Keratinocyte (primary cell): ENCODE results near the gene GRM4. TPM values are rescaled to one million over a fixed set of nuclear protein-coding genes. Genes with fewer than 3 reads are reported as not detected.

Source experiments
- DNase-seq: peaks from one replicate; pipeline ENCODE4 v3.0.0-alpha.2; 2011; ENCODE audit warnings: low read depth, missing footprints, low spot score
- FAIRE-seq: peaks from 2 replicates; lab custom pipeline; 2011; peaks lifted over from hg19 to GRCh38; lab: Jason Lieb, UNC
- H2AFZ ChIP-seq: 2 replicates; pipeline ENCODE4 v1.6.0; 2012; ENCODE audit warnings: low read length, control low read depth, inconsistent platforms; ENCODE audit not compliant: control insufficient read depth
- H3K27ac ChIP-seq: 2 replicates; pipeline ENCODE4 v1.5.1; 2011; ENCODE audit warnings: low read length; ENCODE audit not compliant: control insufficient read depth, insufficient read depth
- H3K27me3 ChIP-seq: 3 replicates; pipeline ENCODE4 v1.6.0; 2011; ENCODE audit warnings: low read length; ENCODE audit not compliant: control insufficient read depth, insufficient read depth; ENCODE audit errors: extremely low read depth
- H3K36me3 ChIP-seq, 2 experiments: 2 replicates in 1 of 2; 3 replicates in 1 of 2; pipeline ENCODE4 v1.5.1; 2011; ENCODE audit warnings: low read length in 2 of 2, mild to moderate bottlenecking in 1 of 2; ENCODE audit not compliant: control insufficient read depth in 2 of 2, insufficient read depth in 2 of 2; ENCODE audit errors: extremely low read depth in 1 of 2
- H3K4me1 ChIP-seq: 3 replicates; pipeline ENCODE4 v1.5.1; 2011; ENCODE audit warnings: low read length; ENCODE audit not compliant: control insufficient read depth, insufficient read depth; ENCODE audit errors: extremely low read depth
- H3K4me2 ChIP-seq: 3 replicates; pipeline ENCODE4 v1.6.0; 2011; ENCODE audit warnings: low read depth, low read length; ENCODE audit not compliant: control insufficient read depth, insufficient read depth; ENCODE audit errors: extremely low read depth
- H3K4me3 ChIP-seq, 3 experiments: fragments of 200-600 bp in 1 of 3; sonication (generic) in 1 of 3; 2 replicates in 2 of 3; 3 replicates in 1 of 3; pipeline ENCODE4 v1.5.1; 2011 to 2016; ENCODE audit warnings: low read length in 3 of 3, mild to moderate bottlenecking in 3 of 3, control low read depth in 2 of 3, inconsistent platforms in 1 of 3, low read depth in 1 of 3, mixed read lengths in 1 of 3, mixed run types in 1 of 3, moderate library complexity in 1 of 3; ENCODE audit not compliant: control insufficient read depth in 2 of 3, insufficient read depth in 2 of 3; ENCODE audit errors: extremely low read depth in 1 of 3
- H3K79me2 ChIP-seq: 2 replicates; pipeline ENCODE4 v1.6.0; 2012; ENCODE audit warnings: low read length; ENCODE audit not compliant: control insufficient read depth, insufficient read depth
- H3K9ac ChIP-seq: 3 replicates; pipeline ENCODE4 v1.6.0; 2011; ENCODE audit warnings: low read length; ENCODE audit not compliant: control insufficient read depth, insufficient read depth; ENCODE audit errors: extremely low read depth
- H3K9me1 ChIP-seq: 3 replicates; pipeline ENCODE4 v1.6.0; 2011; ENCODE audit warnings: low read length; ENCODE audit not compliant: control insufficient read depth, insufficient read depth; ENCODE audit errors: extremely low read depth
- H3K9me3 ChIP-seq: 2 replicates; pipeline ENCODE4 v1.5.1; 2012; ENCODE audit warnings: low read depth, low read length; ENCODE audit not compliant: control insufficient read depth
- H4K20me1 ChIP-seq: 3 replicates; pipeline ENCODE4 v1.6.0; 2011; ENCODE audit warnings: low read length; ENCODE audit not compliant: control insufficient read depth, insufficient read depth; ENCODE audit errors: extremely low read depth
- EZH2 ChIP-seq: IDR thresholded peaks from one replicate; pipeline ENCODE4 v1.6.1; 2012; ENCODE audit warnings: inconsistent platforms, mild to moderate bottlenecking, low read length, moderate library complexity
- dilution Hi-C: fragments of 300-500 bp; cut with MboI; formaldehyde crosslinking; loops from one replicate; pipeline ENCODE4 v1.7.0; 2020; ENCODE audit warnings: low sequenced_read_pairs; ENCODE audit not compliant: extremely low pct_ligation_motif_present
- polyA plus RNA-seq, 5 experiments: library from polyadenylated mRNA; depleted of rRNA in 3 of 5; stranded (reverse) in 3 of 5; stranded (forward) in 1 of 5; unstranded in 1 of 5; fragments of >200 nt; gene quantifications; 1 replicate in 1 of 5; 2 replicates in 3 of 5; 3 replicates in 1 of 5; pipeline versions ENCODE4 v1.2.1 to v1.2.3, GENCODE V29; 2011 to 2012; ENCODE audit warnings: missing spikeins in 2 of 5, low read depth in 1 of 5, low replicate concordance in 1 of 5
- TF ChIP-seq, protein P1 (sequence below), 3 experiments: IDR thresholded peaks in 1 of 3; conservative IDR thresholded peaks in 1 of 3; optimal IDR thresholded peaks in 1 of 3; 2 replicates in 2 of 3; 3 replicates in 1 of 3; pipeline versions ENCODE3 to v1.5.1; 2011; ENCODE audit warnings: low read length in 3 of 3, mild to moderate bottlenecking in 3 of 3, moderate library complexity in 2 of 3, control low read depth in 1 of 3, inconsistent platforms in 1 of 3; ENCODE audit not compliant: insufficient read depth in 2 of 3; ENCODE audit errors: extremely low read depth in 1 of 3

GRM4 gene
- polyA plus RNA-seq, 1 donor (not counting 4 experiments of a cell fraction or from before 2014, with no cell fraction given) = not detected

DNA sequence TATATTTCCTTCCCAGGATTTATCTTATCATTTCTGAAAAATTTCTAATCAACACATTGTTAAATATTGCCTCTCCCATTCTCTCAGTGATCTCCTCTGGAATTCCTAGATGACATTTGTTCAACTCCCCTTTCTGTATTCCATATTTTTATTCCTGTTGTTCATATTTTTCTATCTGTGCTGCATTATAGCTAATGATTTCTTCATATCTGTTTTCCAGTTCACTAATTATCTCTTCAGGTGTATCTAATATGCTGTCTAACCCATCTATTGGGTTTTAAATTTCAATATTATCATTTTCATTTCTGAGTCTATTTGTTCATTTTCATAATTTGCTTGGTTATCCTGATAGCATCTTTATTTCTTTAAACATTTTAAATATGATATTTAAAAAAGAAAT lies 141.9 kb downstream of the GRM4 start:
- FAIRE-seq = no peak
- H3K27me3 ChIP-seq = no peaks in the 10 kb centered on the region
- dilution Hi-C loops = no loop called here

DNA sequence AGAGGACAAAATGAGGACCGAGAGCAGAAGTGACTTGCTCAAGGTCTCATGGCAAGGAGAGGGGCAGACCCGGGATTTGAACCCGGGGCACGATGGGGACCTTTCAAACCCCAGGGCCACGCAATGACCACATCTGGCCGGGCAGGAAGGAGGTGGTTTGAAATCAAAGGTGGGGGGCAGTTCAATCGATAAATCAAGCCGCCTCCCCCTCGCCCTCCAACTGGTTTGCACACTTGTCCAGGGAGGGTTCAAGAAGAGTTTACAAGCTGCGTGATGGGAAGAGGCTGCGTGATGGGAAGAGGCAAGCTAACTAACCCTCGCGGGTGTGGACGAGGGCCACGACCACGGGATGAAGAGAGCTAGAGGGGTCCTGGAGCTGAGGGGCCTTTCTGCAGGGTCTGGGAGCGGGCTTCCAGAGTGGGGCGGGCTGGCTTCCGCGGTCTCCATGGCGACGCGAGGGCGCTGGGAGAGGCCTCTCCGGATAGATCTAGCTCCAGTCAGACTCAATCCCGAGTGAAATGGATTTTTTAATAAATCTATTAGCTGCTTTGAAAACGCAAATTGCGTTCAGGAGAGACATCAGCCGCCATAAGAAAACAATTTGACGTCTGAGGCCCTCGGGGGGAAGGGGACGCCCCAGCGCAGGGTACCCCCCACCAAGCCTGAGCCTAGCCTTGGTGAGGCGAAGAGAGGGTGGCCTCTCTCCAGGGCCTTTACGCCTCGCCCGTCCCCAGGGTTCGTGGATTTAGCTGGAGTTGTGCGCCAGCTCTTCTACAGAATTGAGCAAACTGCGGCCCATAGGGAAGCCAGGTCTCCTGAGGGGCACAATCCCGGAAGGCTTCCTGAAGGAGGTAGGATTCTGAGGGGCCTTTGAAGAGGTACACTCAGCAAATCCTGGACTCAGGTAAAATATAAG lies 143.9 kb downstream of the GRM4 start:
- dilution Hi-C loops = no loop called here
- no peaks in the 10 kb centered on the region for H3K4me1 ChIP-seq
- no peaks in the 10 kb centered on the region for H4K20me1 ChIP-seq
- no peak for TF ChIP-seq EZH2
- TF ChIP-seq, protein P1, sequence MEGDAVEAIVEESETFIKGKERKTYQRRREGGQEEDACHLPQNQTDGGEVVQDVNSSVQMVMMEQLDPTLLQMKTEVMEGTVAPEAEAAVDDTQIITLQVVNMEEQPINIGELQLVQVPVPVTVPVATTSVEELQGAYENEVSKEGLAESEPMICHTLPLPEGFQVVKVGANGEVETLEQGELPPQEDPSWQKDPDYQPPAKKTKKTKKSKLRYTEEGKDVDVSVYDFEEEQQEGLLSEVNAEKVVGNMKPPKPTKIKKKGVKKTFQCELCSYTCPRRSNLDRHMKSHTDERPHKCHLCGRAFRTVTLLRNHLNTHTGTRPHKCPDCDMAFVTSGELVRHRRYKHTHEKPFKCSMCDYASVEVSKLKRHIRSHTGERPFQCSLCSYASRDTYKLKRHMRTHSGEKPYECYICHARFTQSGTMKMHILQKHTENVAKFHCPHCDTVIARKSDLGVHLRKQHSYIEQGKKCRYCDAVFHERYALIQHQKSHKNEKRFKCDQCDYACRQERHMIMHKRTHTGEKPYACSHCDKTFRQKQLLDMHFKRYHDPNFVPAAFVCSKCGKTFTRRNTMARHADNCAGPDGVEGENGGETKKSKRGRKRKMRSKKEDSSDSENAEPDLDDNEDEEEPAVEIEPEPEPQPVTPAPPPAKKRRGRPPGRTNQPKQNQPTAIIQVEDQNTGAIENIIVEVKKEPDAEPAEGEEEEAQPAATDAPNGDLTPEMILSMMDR (optimal IDR thresholded peaks at IDR 0.05 in 1 of 3, IDR thresholded peaks at IDR 0.05 in 1 of 3, conservative IDR thresholded peaks at IDR 0.05 in 1 of 3; ENCODE audit: extremely low read depth in 1 of 3, insufficient read depth in 2 of 3, low read length in 3 of 3) = no peak
- no peak overlapping the region for H3K4me2 ChIP-seq
- DNase-seq = no peak
- no peak for FAIRE-seq
- H3K79me2 ChIP-seq = no peaks in the 10 kb centered on the region
- H3K36me3 ChIP-seq = no peaks in the 10 kb centered on the region
- H3K9me1 ChIP-seq = no peaks in the 10 kb centered on the region
- no peak overlapping the region for H3K4me3 ChIP-seq
- no peak overlapping the region for H3K9ac ChIP-seq
- H2AFZ ChIP-seq = no peak overlapping the region
- H3K9me3 ChIP-seq = no peaks in the 10 kb centered on the region
- H3K27ac ChIP-seq = no peak overlapping the region
- no peaks in the 10 kb centered on the region for H3K27me3 ChIP-seq

More for the DNA sequence above, 141.9 kb downstream of the GRM4 start:
- Histone ChIP-seq H3K27ac (no peak overlapping the region), H4K20me1 (no peaks in the 10 kb centered on the region), H3K4me3 (no peak overlapping the region), H3K4me1 (no peaks in the 10 kb centered on the region), H2AFZ (no peak overlapping the region), H3K9me1 (no peaks in the 10 kb centered on the region), H3K4me2 (no peak overlapping the region), H3K9ac (no peak overlapping the region), H3K79me2 (no peaks in the 10 kb centered on the region), H3K36me3 (no peaks in the 10 kb centered on the region), H3K9me3 (no peaks in the 10 kb centered on the region)
- DNase-seq = no peak
- TF ChIP-seq, protein P1 (optimal IDR thresholded peaks at IDR 0.05 in 1 of 3, IDR thresholded peaks at IDR 0.05 in 1 of 3, conservative IDR thresholded peaks at IDR 0.05 in 1 of 3; ENCODE audit: extremely low read depth in 1 of 3, insufficient read depth in 2 of 3, low read length in 3 of 3) = no peak
- TF ChIP-seq EZH2 = no peak
